Transverse colon (tissue), 4 donors: ENCODE measurements around the gene FAM53A.

Experiments used
- EP300 ChIP-seq: sonication (generic); formaldehyde crosslinking; IDR thresholded peaks from one replicate; pipeline ENCODE4 v1.6.1; 2017; ENCODE audit warnings: antibody characterized with exemption, low read depth
- POLR2A ChIP-seq: fragments of 450-650 bp; IDR thresholded peaks from one replicate; pipeline ENCODE4 v1.6.1; 2016; ENCODE audit warnings: antibody characterized with exemption, mild to moderate bottlenecking, moderate library complexity
- POLR2AphosphoS5 ChIP-seq, 3 donors: sonication (generic); formaldehyde crosslinking; IDR thresholded peaks; one replicate each; pipeline ENCODE4 v1.6.1; 2016; ENCODE audit warnings: antibody characterized with exemption in 3 of 3
- TF ChIP-seq, protein P1 (sequence below), 5 experiments: fragments of 200-600 bp in 3 of 5; fragments of 450-650 bp in 2 of 5; sonication (generic) in 3 of 5; IDR thresholded peaks; 1 replicate in 2 of 5; 2 replicates in 3 of 5; pipeline ENCODE4 v1.5.1; 2016 to 2017; ENCODE audit warnings: antibody characterized with exemption in 5 of 5, inconsistent platforms in 3 of 5, mild to moderate bottlenecking in 2 of 5, moderate library complexity in 1 of 5

- TF ChIP-seq, protein P1, sequence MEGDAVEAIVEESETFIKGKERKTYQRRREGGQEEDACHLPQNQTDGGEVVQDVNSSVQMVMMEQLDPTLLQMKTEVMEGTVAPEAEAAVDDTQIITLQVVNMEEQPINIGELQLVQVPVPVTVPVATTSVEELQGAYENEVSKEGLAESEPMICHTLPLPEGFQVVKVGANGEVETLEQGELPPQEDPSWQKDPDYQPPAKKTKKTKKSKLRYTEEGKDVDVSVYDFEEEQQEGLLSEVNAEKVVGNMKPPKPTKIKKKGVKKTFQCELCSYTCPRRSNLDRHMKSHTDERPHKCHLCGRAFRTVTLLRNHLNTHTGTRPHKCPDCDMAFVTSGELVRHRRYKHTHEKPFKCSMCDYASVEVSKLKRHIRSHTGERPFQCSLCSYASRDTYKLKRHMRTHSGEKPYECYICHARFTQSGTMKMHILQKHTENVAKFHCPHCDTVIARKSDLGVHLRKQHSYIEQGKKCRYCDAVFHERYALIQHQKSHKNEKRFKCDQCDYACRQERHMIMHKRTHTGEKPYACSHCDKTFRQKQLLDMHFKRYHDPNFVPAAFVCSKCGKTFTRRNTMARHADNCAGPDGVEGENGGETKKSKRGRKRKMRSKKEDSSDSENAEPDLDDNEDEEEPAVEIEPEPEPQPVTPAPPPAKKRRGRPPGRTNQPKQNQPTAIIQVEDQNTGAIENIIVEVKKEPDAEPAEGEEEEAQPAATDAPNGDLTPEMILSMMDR (IDR thresholded peaks at IDR 0.05): no peak
- TF ChIP-seq POLR2AphosphoS5 (IDR thresholded peaks at IDR 0.05) (no peak), POLR2A (no peak), EP300 (no peak)
Observed at GRCh38 chr4:1722551-1723118, 38.5 kb upstream of the FAM53A start.
